ENCODE results near the gene CLDN12. TPM values are rescaled to one million over a fixed set of nuclear protein-coding genes. Genes with fewer than 3 reads are reported as not detected.

The CLDN12 gene
- total and polyA plus RNA-seq, 2 donors from 2014 or later = 23.9 to 43.8 TPM

DNA sequence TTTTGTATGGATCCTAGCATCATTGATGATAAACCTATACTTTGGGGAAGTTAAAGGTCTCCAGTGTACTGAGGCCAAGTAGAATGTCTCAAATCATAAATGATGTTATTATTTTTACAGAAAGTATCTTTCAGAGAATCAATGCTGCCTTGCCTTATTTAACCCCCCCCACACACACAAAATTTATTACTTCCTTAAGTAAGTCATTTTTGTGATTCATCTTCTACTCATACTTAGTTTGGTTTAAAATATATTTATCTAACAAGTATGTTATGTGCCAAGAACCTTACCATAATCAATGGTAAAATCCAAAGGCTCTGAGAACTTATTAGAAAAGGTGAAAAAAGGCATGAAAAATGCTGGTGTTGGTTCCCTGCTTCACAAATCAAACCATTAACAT is 18.8 kb upstream of the CLDN12 start:
- intact Hi-C loops (cut with DNase I) = no loop called here
- Histone ChIP-seq H3K9ac (ENCODE audit: low read length in 3 of 3) (no peak overlapping the region), H3K27me3 (ENCODE audit: control insufficient read depth, insufficient read depth, low read length) (no peaks in the 10 kb centered on the region), H3K36me3 (ENCODE audit: control insufficient read depth in 2 of 3, insufficient read depth in 3 of 3, low read length in 3 of 3) (peaks cover 12 to 25% (median 14%) of the 10 kb centered on the region in 3 donors), H3K27ac (ENCODE audit: low read depth in 2 of 2, low read length in 2 of 2) (no peak overlapping the region), H3K4me1 (ENCODE audit: control insufficient read depth in 2 of 3, insufficient read depth in 2 of 3, low read depth in 1 of 3, low read length in 3 of 3) (no peaks in the 10 kb centered on the region), H3K4me3 (ENCODE audit: low read length in 3 of 3) (no peak overlapping the region), H3K9me3 (ENCODE audit: control insufficient read depth in 2 of 3, insufficient read depth in 1 of 3, low read length in 3 of 3) (peaks cover 0 to 3% (median 2%) of the 10 kb centered on the region in 3 donors)
- DNase-seq = no peak
- TF ChIP-seq, protein P1, sequence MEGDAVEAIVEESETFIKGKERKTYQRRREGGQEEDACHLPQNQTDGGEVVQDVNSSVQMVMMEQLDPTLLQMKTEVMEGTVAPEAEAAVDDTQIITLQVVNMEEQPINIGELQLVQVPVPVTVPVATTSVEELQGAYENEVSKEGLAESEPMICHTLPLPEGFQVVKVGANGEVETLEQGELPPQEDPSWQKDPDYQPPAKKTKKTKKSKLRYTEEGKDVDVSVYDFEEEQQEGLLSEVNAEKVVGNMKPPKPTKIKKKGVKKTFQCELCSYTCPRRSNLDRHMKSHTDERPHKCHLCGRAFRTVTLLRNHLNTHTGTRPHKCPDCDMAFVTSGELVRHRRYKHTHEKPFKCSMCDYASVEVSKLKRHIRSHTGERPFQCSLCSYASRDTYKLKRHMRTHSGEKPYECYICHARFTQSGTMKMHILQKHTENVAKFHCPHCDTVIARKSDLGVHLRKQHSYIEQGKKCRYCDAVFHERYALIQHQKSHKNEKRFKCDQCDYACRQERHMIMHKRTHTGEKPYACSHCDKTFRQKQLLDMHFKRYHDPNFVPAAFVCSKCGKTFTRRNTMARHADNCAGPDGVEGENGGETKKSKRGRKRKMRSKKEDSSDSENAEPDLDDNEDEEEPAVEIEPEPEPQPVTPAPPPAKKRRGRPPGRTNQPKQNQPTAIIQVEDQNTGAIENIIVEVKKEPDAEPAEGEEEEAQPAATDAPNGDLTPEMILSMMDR (IDR thresholded peaks at IDR 0.05; ENCODE audit: borderline replicate concordance, extremely low read depth, insufficient read depth) = no peak
- no peak for FAIRE-seq

DNA sequence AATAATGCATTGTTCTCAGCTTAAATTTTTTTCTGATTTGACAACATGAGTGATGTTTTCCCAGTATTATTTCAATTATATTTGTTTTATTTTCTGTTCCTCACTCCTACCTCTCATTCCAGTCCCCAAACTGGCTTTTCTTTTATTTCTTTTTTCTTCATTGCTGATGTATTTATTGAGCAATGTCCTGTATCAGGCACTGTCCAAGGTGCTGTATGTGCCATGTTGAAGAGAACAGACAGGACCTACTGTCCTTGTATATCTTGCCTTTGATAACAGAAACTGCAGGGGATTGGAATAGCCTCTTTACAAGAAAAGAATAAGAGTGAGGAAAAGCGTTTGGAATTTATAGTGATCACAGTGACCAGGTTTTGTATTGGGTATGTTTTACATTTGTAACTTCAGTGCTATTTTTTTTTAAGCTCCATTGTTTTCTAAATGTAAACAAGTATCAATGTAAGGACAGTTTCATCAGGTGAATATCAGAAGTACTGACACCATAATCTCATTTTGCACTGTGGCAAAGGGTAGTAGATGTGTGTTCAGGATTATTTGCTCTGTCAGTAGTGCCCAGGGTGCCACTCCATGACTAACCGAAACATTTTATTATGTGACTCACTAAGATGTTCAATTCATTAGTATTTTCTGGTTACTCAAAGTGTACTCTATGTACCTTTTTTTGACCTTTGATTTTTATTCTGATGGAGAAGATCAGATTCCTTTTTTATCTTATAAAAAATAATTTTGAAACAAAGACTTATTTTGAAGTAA is 15.6 kb upstream of the CLDN12 start:
- DNase-seq = no peak
- Histone ChIP-seq H3K27ac (ENCODE audit: low read depth in 2 of 2, low read length in 2 of 2) (no peak overlapping the region), H3K9me3 (ENCODE audit: control insufficient read depth in 2 of 3, insufficient read depth in 1 of 3, low read length in 3 of 3) (no peaks in the 10 kb centered on the region), H3K27me3 (ENCODE audit: control insufficient read depth, insufficient read depth, low read length) (no peaks in the 10 kb centered on the region), H3K9ac (ENCODE audit: low read length in 3 of 3) (no peak overlapping the region), H3K4me1 (ENCODE audit: control insufficient read depth in 2 of 3, insufficient read depth in 2 of 3, low read depth in 1 of 3, low read length in 3 of 3) (no peaks in the 10 kb centered on the region), H3K36me3 (ENCODE audit: control insufficient read depth in 2 of 3, insufficient read depth in 3 of 3, low read length in 3 of 3) (peaks cover 6 to 14% (median 7%) of the 10 kb centered on the region in 3 donors), H3K4me3 (ENCODE audit: low read length in 3 of 3) (no peak overlapping the region)
- peak; percentile 49 for FAIRE-seq
- intact Hi-C loops (cut with DNase I) = no loop called here
- TF ChIP-seq, protein P1 (IDR thresholded peaks at IDR 0.05; ENCODE audit: borderline replicate concordance, extremely low read depth, insufficient read depth) = no peak

DNA sequence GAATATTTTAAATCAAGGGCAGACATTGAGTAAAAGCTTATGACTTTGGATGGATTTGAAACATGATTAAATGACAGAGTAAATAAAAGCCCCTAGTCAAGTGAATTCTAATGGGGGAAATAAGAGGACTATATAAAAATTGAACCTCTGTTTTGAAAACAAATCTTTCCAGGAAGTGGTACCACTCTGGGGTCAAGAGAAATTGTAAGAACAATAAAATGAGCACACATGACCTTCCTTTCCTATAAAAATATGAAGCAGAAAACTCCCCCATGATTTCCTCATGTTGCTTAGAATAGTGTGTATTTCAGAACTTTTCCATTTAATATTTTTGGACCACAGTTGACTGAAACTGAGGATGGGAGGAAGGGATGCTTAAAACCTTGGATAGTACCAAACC is 12.3 kb upstream of the CLDN12 start:
- no peak for DNase-seq
- Histone ChIP-seq H3K4me1 (ENCODE audit: control insufficient read depth in 2 of 3, insufficient read depth in 2 of 3, low read depth in 1 of 3, low read length in 3 of 3) (no peaks in the 10 kb centered on the region), H3K27me3 (ENCODE audit: control insufficient read depth, insufficient read depth, low read length) (no peaks in the 10 kb centered on the region), H3K27ac (ENCODE audit: low read depth in 2 of 2, low read length in 2 of 2) (no peak overlapping the region), H3K4me3 (ENCODE audit: low read length in 3 of 3) (no peak overlapping the region), H3K36me3 (ENCODE audit: control insufficient read depth in 2 of 3, insufficient read depth in 3 of 3, low read length in 3 of 3) (no peaks in the 10 kb centered on the region), H3K9me3 (ENCODE audit: control insufficient read depth in 2 of 3, insufficient read depth in 1 of 3, low read length in 3 of 3) (no peaks in the 10 kb centered on the region), H3K9ac (ENCODE audit: low read length in 3 of 3) (no peak overlapping the region)
- TF ChIP-seq, protein P1 (IDR thresholded peaks at IDR 0.05; ENCODE audit: borderline replicate concordance, extremely low read depth, insufficient read depth) = no peak
- no peak for FAIRE-seq
- intact Hi-C loops (cut with DNase I) = no loop called here

Data from kidney (tissue), 14 donors.